ENCODE data around the gene CAPN13.

Gene CAPN13

DNA sequence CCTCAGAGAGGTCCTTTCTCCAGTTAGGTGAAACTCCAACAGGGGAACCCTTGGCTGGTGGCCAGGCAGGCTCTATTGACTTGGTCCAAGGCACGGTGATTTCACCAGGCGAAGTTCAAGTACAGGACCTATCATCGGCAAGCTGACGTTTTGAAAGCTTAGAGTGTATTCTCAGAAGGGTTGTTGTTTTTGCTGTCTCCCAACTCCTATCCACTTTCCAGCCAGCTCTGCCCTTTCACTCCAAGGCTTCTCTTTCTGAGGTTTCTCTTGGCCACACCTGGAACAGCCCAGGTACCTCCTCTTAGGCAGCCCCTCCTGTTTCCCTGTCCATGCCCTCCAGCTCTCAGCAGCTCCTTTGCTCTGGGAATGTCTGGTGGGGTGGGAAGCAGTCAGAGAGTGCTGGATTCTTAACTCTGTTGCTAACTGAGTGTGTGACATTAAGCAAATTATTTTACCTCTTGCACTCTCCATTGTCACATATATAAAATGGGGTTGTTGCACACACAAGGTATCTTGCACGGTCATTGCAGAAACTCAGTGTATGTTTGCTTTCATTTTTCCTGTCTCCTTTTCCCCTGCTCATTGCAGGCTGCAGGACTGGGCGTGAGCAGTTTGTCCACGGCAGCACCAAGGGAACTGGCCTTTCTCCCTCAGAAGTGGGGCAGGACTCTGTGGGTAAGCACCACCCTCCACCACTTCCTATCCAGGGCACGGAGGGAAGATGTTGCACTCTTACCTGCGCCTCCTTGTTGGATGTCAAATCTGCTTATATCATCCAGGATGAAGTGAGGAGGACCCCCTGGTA is 30.2 kb downstream of the CAPN13 start:
- TF ChIP-seq, protein P1, sequence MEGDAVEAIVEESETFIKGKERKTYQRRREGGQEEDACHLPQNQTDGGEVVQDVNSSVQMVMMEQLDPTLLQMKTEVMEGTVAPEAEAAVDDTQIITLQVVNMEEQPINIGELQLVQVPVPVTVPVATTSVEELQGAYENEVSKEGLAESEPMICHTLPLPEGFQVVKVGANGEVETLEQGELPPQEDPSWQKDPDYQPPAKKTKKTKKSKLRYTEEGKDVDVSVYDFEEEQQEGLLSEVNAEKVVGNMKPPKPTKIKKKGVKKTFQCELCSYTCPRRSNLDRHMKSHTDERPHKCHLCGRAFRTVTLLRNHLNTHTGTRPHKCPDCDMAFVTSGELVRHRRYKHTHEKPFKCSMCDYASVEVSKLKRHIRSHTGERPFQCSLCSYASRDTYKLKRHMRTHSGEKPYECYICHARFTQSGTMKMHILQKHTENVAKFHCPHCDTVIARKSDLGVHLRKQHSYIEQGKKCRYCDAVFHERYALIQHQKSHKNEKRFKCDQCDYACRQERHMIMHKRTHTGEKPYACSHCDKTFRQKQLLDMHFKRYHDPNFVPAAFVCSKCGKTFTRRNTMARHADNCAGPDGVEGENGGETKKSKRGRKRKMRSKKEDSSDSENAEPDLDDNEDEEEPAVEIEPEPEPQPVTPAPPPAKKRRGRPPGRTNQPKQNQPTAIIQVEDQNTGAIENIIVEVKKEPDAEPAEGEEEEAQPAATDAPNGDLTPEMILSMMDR (IDR thresholded peaks at IDR 0.05): no peak

- TF ChIP-seq, protein P1 (IDR thresholded peaks at IDR 0.05): no peak
Measured at GRCh38 chr2:30775833-30776232, 31.4 kb downstream of the CAPN13 start.

GRCh38 chr2:30772021-30772705 is 35.1 kb downstream of the CAPN13 start:
- TF ChIP-seq, protein P1 (IDR thresholded peaks at IDR 0.05): no peak

GRCh38 chr2:30770816-30771576 is 36.2 kb downstream of the CAPN13 start:
- TF ChIP-seq, protein P1 (IDR thresholded peaks at IDR 0.05): no peak

DNA sequence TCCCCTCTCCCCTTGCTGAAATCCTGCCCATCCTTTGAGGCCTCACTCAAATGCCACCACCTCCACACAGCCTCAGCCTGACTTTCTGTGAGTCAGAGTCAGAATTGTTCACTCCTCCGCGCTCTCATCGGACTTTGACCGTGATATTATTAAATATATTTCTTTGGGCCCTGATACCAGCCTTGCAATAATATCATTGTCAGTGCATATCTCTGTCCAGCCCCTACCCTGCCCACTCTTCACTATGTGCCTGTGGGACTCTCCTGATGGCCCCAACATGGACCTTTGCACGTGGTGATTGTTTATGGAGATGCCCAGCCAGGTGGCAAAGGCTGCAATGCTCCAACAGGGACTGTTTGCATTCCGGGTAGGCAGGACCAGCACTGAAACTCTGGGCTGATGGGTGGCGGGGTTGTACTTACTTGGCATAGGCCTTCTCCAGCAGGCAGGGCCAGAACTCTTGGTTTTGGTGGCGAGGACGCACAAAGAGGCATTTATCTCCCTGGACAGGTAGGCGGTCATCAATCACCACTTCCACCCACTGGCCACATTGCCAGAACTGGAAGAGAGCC is 37.3 kb downstream of the CAPN13 start:
- TF ChIP-seq, protein P1 (IDR thresholded peaks at IDR 0.05): no peak

- TF ChIP-seq, protein P1 (IDR thresholded peaks at IDR 0.05): no peak
Measured at GRCh38 chr2:30769481-30769780, 37.8 kb downstream of the CAPN13 start.

GRCh38 chr2:30768708-30769480 is 38.4 kb downstream of the CAPN13 start:
- TF ChIP-seq, protein P1 (IDR thresholded peaks at IDR 0.05): no peak

All from LNCAP (cell line).